22Rv1 (cell line): ENCODE results near the gene SRSF4.

Experiments
- H3K27ac ChIP-seq: fragments of 450-650 bp; 2 replicates; pipeline ENCODE4 v1.5.1; 2017
- CTCF ChIP-seq: fragments of 450-650 bp; IDR thresholded peaks from 2 replicates; pipeline ENCODE4 v1.5.1; 2017; ENCODE audit warnings: mild to moderate bottlenecking
- ZFX ChIP-seq: fragments of 450-650 bp; IDR thresholded peaks from 2 replicates; pipeline ENCODE4 v1.6.1; 2017; ENCODE audit warnings: antibody characterized with exemption, borderline replicate concordance

The SRSF4 gene

GRCh38 chr1:29190718-29191117 lies 9.0 kb upstream of the SRSF4 start:
- TF ChIP-seq CTCF: no peak
- no peak for TF ChIP-seq ZFX
- H3K27ac ChIP-seq: no peak overlapping the region

DNA sequence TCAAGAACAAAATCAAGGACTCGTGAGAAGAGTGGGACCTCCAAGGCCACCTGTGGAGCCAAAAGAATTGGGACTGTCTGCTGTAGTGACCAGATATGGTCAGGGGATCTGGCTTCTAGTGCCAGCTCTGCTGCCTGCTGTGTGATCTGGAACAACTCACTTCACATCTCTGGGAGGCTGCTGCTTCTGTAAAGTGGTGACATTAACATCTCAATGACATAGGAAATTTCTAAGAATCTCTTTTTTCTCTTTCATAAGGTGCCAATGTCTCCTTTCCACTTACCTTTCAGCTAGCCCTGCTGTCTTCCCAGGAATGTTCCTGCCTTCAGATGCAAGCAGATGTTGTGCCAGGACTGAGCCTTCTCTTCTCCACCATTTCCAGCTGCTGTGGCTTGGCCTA lies 5.0 kb upstream of the SRSF4 start:
- TF ChIP-seq CTCF: no peak
- TF ChIP-seq ZFX: no peak
- no peak overlapping the region for H3K27ac ChIP-seq

- TF ChIP-seq CTCF (no peak), ZFX (no peak)
- no peak overlapping the region for H3K27ac ChIP-seq
Observed at GRCh38 chr1:29186252-29186651, 4.6 kb upstream of the SRSF4 start.

- H3K27ac ChIP-seq: peak overlapping the region; percentile 99
- TF ChIP-seq ZFX: no peak
- TF ChIP-seq CTCF: no peak
Observed at GRCh38 chr1:29183287-29183686, 1.6 kb upstream of the SRSF4 start.

DNA sequence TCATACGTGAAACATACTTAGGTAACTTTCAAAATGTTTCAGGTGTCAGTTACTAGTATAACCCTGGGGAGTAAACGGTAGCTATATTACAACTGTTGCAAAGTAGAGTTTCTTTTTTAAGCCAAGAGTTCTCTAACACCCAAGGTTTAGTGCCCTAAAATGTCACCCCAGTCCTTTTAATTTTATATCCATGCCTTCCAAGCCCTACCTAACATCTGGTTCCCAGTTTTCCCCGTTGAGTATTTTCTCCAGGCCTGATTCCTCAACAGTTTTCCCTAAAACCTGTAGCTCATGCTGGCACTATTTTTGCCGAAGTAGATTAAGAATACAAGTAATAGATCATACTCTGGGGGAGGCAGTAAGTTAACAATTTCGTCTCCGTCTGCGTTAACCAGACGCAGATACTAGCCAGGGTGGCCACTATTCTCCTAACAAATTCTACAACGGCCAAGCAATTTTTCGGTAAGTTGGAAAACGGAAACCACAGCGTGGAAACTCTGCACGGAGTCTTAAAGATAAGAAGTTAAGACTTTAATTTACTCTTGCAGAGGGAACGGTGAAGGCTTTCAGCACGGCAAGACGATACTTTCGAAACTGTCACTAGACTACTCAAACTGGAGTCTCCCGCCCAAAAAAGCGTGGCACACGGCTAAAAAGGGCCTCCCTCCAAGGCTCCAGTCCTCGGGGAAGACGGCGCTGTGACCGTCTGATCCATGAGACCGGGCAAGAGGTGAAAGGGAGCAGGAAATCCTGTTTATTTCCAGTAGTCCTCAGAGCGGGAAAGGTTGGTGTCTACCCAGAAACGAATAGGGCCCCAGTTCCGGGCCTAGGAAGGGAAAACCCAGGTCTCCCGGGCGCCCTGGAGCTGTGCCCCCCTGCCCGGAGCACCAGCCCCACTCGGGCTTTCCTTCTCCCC lies 945 bp downstream of the SRSF4 start:
- peak overlapping the region; percentile 99 for H3K27ac ChIP-seq
- no peak for TF ChIP-seq CTCF
- TF ChIP-seq ZFX: no peak

GRCh38 chr1:29179641-29180184 lies 2.0 kb downstream of the SRSF4 start:
- H3K27ac ChIP-seq: no peak overlapping the region
- TF ChIP-seq ZFX (no peak), CTCF (no peak)

- no peak for TF ChIP-seq ZFX
- no peak for TF ChIP-seq CTCF
Observed at GRCh38 chr1:29177022-29177705, 4.5 kb downstream of the SRSF4 start.

More at GRCh38 chr1:29177022-29177705, 4.5 kb downstream of the SRSF4 start:
- no peak overlapping the region for H3K27ac ChIP-seq
